ENCODE results near the gene AP3M1.
A peak's percentile ranks its signal among the peaks of the same experiment; 100 is the strongest.
"Not testable (repeated sequence)": the region's sequence is repeated elsewhere in the genome, so short reads cannot be mapped to it uniquely, and the experiment has no call there.

Gene AP3M1

GRCh38 chr10:74190494-74190893, 39.9 kb upstream of the AP3M1 start:
- H3K4me2 ChIP-seq (ENCODE audit: low read length), result peak overlapping the region; percentile 28
- H3K18ac ChIP-seq (ENCODE audit: low read length), result no peak overlapping the region
- H3K9ac ChIP-seq (ENCODE audit: low read length), result no peak overlapping the region
- peaks cover 0 to 2% of the 10 kb centered on the region in 2 experiments for H3K36me3 ChIP-seq (ENCODE audit: control insufficient read depth in 1 of 2, insufficient read depth in 2 of 2, low read length in 2 of 2)
- peak overlapping the region; percentile 73 for H3K27ac ChIP-seq (ENCODE audit: low read depth, low read length)
- no peak overlapping the region for H2AK5ac ChIP-seq (ENCODE audit: low read length)
- H4K8ac ChIP-seq (ENCODE audit: low read depth, low read length), result no peak overlapping the region
- H2BK12ac ChIP-seq (ENCODE audit: low read length), result no peak overlapping the region
- no peak overlapping the region for H2AFZ ChIP-seq (ENCODE audit: insufficient read depth, low read length, poor library complexity)
- H2BK5ac ChIP-seq (ENCODE audit: low read depth, low read length, poor library complexity), result peak overlapping the region; percentile 39
- H3K27me3 ChIP-seq (ENCODE audit: insufficient read depth, low read length), result no peaks in the 10 kb centered on the region
- H3K4me3 ChIP-seq (ENCODE audit: low read depth, low read length), result no peak overlapping the region
- no peak overlapping the region for H3K23ac ChIP-seq (ENCODE audit: low read length)
- H4K91ac ChIP-seq (ENCODE audit: low read depth, low read length), result no peak overlapping the region
- H3K4me1 ChIP-seq (ENCODE audit: control insufficient read depth in 1 of 2, insufficient read depth in 2 of 2, low read length in 2 of 2), result peaks cover 3 to 4% of the 10 kb centered on the region in 2 experiments
- H3K4ac ChIP-seq (ENCODE audit: low read depth, low read length), result no peak overlapping the region
- DNase-seq, result no peak
- no peaks in the 10 kb centered on the region for H3K9me3 ChIP-seq (ENCODE audit: insufficient read depth, low read depth, low read length)
- H2BK120ac ChIP-seq (ENCODE audit: insufficient read depth, low read length, poor library complexity), result no peak overlapping the region
- peaks cover 1% of the 10 kb centered on the region for H3K79me1 ChIP-seq (ENCODE audit: low read length)
- H4K12ac ChIP-seq (ENCODE audit: low read depth, low read length), result no peak overlapping the region
- no peak overlapping the region for H3K14ac ChIP-seq (ENCODE audit: low read length)
- peaks cover 3% of the 10 kb centered on the region for H3K79me2 ChIP-seq (ENCODE audit: control insufficient read depth, insufficient read depth, low read length, poor library complexity)

DNA sequence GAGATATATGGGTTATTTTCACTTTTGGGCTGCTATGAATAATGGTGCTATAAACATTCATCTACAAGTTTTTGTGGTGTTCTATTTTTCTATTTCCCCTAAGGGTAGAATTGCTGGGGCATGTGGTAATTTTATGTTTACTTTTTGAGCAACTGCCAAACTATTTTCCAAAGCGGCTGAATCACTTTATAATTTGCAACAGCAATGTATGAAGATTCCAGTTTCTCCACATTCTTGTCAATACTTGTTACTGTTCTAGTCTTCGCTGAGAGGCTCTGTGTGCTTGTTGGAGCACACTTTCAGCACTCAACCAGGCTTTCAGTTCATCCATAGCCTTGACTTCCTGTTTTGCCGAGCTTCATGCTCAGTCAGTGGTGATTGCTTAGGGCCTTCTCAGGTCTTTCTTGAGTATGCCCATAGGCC, 39.4 kb upstream of the AP3M1 start:
- Histone ChIP-seq H4K8ac (ENCODE audit: low read depth, low read length) (no peak overlapping the region), H3K9me3 (ENCODE audit: insufficient read depth, low read depth, low read length) (no peaks in the 10 kb centered on the region), H3K23ac (ENCODE audit: low read length) (no peak overlapping the region), H3K27me3 (ENCODE audit: insufficient read depth, low read length) (no peaks in the 10 kb centered on the region), H4K12ac (ENCODE audit: low read depth, low read length) (no peak overlapping the region), H3K36me3 (ENCODE audit: control insufficient read depth in 1 of 2, insufficient read depth in 2 of 2, low read length in 2 of 2) (peaks cover 0 to 2% of the 10 kb centered on the region in 2 experiments), H2AFZ (ENCODE audit: insufficient read depth, low read length, poor library complexity) (no peak overlapping the region), H3K4me1 (ENCODE audit: control insufficient read depth in 1 of 2, insufficient read depth in 2 of 2, low read length in 2 of 2) (peaks cover 3 to 4% of the 10 kb centered on the region in 2 experiments), H3K18ac (ENCODE audit: low read length) (no peak overlapping the region), H3K27ac (ENCODE audit: low read depth, low read length) (peak overlapping the region; percentile 73), H2BK120ac (ENCODE audit: insufficient read depth, low read length, poor library complexity) (no peak overlapping the region), H3K4ac (ENCODE audit: low read depth, low read length) (no peak overlapping the region), H3K9ac (ENCODE audit: low read length) (no peak overlapping the region), H3K14ac (ENCODE audit: low read length) (no peak overlapping the region), H2BK5ac (ENCODE audit: low read depth, low read length, poor library complexity) (peak overlapping the region; percentile 29), H3K4me3 (ENCODE audit: low read depth, low read length) (no peak overlapping the region), H4K91ac (ENCODE audit: low read depth, low read length) (no peak overlapping the region), H3K4me2 (ENCODE audit: low read length) (peak overlapping the region; percentile 28), H2BK12ac (ENCODE audit: low read length) (no peak overlapping the region), H2AK5ac (ENCODE audit: low read length) (no peak overlapping the region), H3K79me2 (ENCODE audit: control insufficient read depth, insufficient read depth, low read length, poor library complexity) (peaks cover 3% of the 10 kb centered on the region), H3K79me1 (ENCODE audit: low read length) (peaks cover 1% of the 10 kb centered on the region)
- WGBS (ENCODE audit: extremely low coverage, insufficient coverage, insufficient read length), result no CpG with 5 or more reads among the region's 3 CpGs
- peak; percentile 74 to 98 for DNase-seq

DNA sequence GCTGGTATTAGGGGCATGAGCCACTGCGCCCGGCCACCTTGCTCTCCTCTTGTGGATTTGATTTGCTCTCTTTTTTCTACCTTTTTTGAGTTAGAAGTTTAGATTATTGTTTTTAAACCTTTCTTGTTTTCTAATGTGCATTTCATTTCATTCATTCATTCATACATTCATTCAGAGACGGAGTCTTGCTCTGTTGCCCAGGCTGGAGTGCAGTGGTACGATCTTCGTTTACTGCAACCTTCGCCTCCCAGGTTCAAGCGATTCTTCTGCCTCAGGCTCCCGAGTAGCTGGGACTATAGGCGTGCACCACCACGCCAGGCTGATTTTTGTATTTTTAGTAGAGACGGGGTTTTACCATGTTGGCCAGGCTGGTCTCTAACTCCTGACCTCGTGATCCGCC, 38.0 kb upstream of the AP3M1 start:
- H3K27me3 ChIP-seq (ENCODE audit: insufficient read depth, low read length); H2AFZ ChIP-seq (ENCODE audit: insufficient read depth, low read length, poor library complexity); H3K4me3 ChIP-seq (ENCODE audit: low read depth, low read length); H3K14ac ChIP-seq (ENCODE audit: low read length); H3K9me3 ChIP-seq (ENCODE audit: insufficient read depth, low read depth, low read length); H2BK12ac ChIP-seq (ENCODE audit: low read length); H3K27ac ChIP-seq (ENCODE audit: low read depth, low read length); H3K9ac ChIP-seq (ENCODE audit: low read length); H2BK120ac ChIP-seq (ENCODE audit: insufficient read depth, low read length, poor library complexity); H3K4me1 ChIP-seq (ENCODE audit: control insufficient read depth in 1 of 2, insufficient read depth in 2 of 2, low read length in 2 of 2); H3K23ac ChIP-seq (ENCODE audit: low read length); H3K79me1 ChIP-seq (ENCODE audit: low read length); H4K91ac ChIP-seq (ENCODE audit: low read depth, low read length); H3K79me2 ChIP-seq (ENCODE audit: control insufficient read depth, insufficient read depth, low read length, poor library complexity); H3K4me2 ChIP-seq (ENCODE audit: low read length); DNase-seq; H2BK5ac ChIP-seq (ENCODE audit: low read depth, low read length, poor library complexity); H4K8ac ChIP-seq (ENCODE audit: low read depth, low read length); H3K36me3 ChIP-seq (ENCODE audit: control insufficient read depth in 1 of 2, insufficient read depth in 2 of 2, low read length in 2 of 2): not testable (repeated sequence)
- WGBS (ENCODE audit: extremely low coverage, insufficient coverage, insufficient read length), result no CpG with 5 or more reads among the region's 13 CpGs
- Histone ChIP-seq H4K12ac (ENCODE audit: low read depth, low read length) (peak overlapping the region; percentile 54), H2AK5ac (ENCODE audit: low read length) (peak overlapping the region; percentile 62), H3K4ac (ENCODE audit: low read depth, low read length) (peak overlapping the region; percentile 79), H3K18ac (ENCODE audit: low read length) (peak overlapping the region; percentile 59)

- DNase-seq, result peak in 1 of 2 donors; percentile 14
- H3K4ac ChIP-seq (ENCODE audit: low read depth, low read length), result no peak overlapping the region
- H3K79me2 ChIP-seq (ENCODE audit: control insufficient read depth, insufficient read depth, low read length, poor library complexity), result peaks cover 6% of the 10 kb centered on the region
- no peak overlapping the region for H4K8ac ChIP-seq (ENCODE audit: low read depth, low read length)
- WGBS (ENCODE audit: extremely low coverage, insufficient coverage, insufficient read length), result no CpG with 5 or more reads among the region's 1 CpG
- no peaks in the 10 kb centered on the region for H3K27me3 ChIP-seq (ENCODE audit: insufficient read depth, low read length)
- H3K4me3 ChIP-seq (ENCODE audit: low read depth, low read length), result no peak overlapping the region
- H3K79me1 ChIP-seq (ENCODE audit: low read length), result peaks cover 1% of the 10 kb centered on the region
- no peak overlapping the region for H3K18ac ChIP-seq (ENCODE audit: low read length)
- H3K36me3 ChIP-seq (ENCODE audit: control insufficient read depth in 1 of 2, insufficient read depth in 2 of 2, low read length in 2 of 2), result peaks cover 0 to 2% of the 10 kb centered on the region in 2 experiments
- no peak overlapping the region for H4K91ac ChIP-seq (ENCODE audit: low read depth, low read length)
- H3K14ac ChIP-seq (ENCODE audit: low read length), result no peak overlapping the region
- H3K27ac ChIP-seq (ENCODE audit: low read depth, low read length), result no peak overlapping the region
- H2AK5ac ChIP-seq (ENCODE audit: low read length), result no peak overlapping the region
- no peaks in the 10 kb centered on the region for H3K9me3 ChIP-seq (ENCODE audit: insufficient read depth, low read depth, low read length)
- H3K9ac ChIP-seq (ENCODE audit: low read length), result no peak overlapping the region
- no peak overlapping the region for H4K12ac ChIP-seq (ENCODE audit: low read depth, low read length)
- H2AFZ ChIP-seq (ENCODE audit: insufficient read depth, low read length, poor library complexity), result no peak overlapping the region
- H2BK120ac ChIP-seq (ENCODE audit: insufficient read depth, low read length, poor library complexity), result no peak overlapping the region
- no peak overlapping the region for H3K23ac ChIP-seq (ENCODE audit: low read length)
- no peak overlapping the region for H2BK5ac ChIP-seq (ENCODE audit: low read depth, low read length, poor library complexity)
- no peak overlapping the region for H3K4me2 ChIP-seq (ENCODE audit: low read length)
- no peak overlapping the region for H2BK12ac ChIP-seq (ENCODE audit: low read length)
- H3K4me1 ChIP-seq (ENCODE audit: control insufficient read depth in 1 of 2, insufficient read depth in 2 of 2, low read length in 2 of 2), result peaks cover 3 to 4% of the 10 kb centered on the region in 2 experiments
Observed at GRCh38 chr10:74187237-74187636, 36.6 kb upstream of the AP3M1 start.
